ENCODE data around the gene PLEKHH3.

GRCh38 chr17:42691021-42691545 is 14.3 kb upstream of the PLEKHH3 start:
- TF ChIP-seq CTCF (IDR thresholded peaks at IDR 0.05 in 8 of 11, conservative IDR thresholded peaks at IDR 0.05 in 3 of 11) = no peak
- peak in 1 of 3 donors; percentile 30 for TF ChIP-seq POLR2AphosphoS5 (IDR thresholded peaks at IDR 0.05)
- TF ChIP-seq POLR2A (IDR thresholded peaks at IDR 0.05) = no peak

All from spleen (tissue), 7 donors.